Suprapubic skin (tissue), 4 donors: ENCODE results near the gene SYPL1.

Experiments
- EP300 ChIP-seq: sonication (generic); formaldehyde crosslinking; IDR thresholded peaks from one replicate; pipeline ENCODE4 v1.6.1; 2017; ENCODE audit warnings: antibody characterized with exemption
- POLR2A ChIP-seq, 2 donors: fragments of 450-650 bp; IDR thresholded peaks; one replicate each; pipeline ENCODE4 v1.6.1; 2017; ENCODE audit warnings: antibody characterized with exemption in 2 of 2, mild to moderate bottlenecking in 2 of 2, moderate library complexity in 2 of 2
- POLR2AphosphoS5 ChIP-seq, 3 donors: sonication (generic); formaldehyde crosslinking; IDR thresholded peaks; one replicate each; pipeline ENCODE4 v1.6.1; 2017; ENCODE audit warnings: antibody characterized with exemption in 3 of 3
- TF ChIP-seq, protein P1 (sequence below), 2 donors: fragments of 200-600 bp in 1 of 2; fragments of 450-650 bp in 1 of 2; sonication (generic) in 1 of 2; IDR thresholded peaks; one replicate each; pipeline ENCODE4 v1.5.1; 2016 to 2019; ENCODE audit warnings: antibody characterized with exemption in 2 of 2, mild to moderate bottlenecking in 1 of 2, moderate library complexity in 1 of 2

DNA sequence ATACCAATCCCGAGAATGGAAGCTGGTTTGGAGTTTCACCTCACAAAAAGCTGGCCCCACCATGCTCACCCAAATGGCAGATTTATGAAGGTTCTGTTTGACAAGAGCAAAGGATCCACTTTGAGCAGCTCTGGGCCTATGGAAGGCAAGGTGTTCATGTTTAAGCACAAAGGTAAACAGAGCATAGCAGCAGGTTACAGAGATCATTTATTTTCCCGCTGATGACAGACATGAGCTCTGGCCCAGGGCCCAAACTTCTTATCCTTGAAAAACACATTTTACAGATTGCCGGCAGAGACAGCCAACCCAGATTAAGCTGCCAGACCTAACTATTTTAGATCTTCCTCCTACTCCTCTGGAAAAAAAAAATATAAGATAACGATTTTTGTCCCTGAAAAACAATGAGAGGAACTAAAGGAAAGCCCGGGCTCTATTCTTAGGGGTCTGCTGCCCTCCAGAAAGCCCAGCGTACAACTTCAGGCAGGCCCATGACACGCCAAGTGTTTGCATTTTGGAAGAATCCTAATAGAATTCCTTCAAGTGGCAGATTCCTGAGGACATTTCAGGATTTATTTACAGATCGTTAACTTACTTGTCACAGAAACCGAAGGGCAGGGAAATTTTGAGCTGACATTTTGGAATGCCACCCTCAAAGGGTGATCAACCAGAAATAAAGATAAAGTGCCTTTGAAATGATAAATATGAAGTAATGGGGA is 40.0 kb downstream of the SYPL1 start:
- TF ChIP-seq, protein P1, sequence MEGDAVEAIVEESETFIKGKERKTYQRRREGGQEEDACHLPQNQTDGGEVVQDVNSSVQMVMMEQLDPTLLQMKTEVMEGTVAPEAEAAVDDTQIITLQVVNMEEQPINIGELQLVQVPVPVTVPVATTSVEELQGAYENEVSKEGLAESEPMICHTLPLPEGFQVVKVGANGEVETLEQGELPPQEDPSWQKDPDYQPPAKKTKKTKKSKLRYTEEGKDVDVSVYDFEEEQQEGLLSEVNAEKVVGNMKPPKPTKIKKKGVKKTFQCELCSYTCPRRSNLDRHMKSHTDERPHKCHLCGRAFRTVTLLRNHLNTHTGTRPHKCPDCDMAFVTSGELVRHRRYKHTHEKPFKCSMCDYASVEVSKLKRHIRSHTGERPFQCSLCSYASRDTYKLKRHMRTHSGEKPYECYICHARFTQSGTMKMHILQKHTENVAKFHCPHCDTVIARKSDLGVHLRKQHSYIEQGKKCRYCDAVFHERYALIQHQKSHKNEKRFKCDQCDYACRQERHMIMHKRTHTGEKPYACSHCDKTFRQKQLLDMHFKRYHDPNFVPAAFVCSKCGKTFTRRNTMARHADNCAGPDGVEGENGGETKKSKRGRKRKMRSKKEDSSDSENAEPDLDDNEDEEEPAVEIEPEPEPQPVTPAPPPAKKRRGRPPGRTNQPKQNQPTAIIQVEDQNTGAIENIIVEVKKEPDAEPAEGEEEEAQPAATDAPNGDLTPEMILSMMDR (IDR thresholded peaks at IDR 0.05): no peak
- TF ChIP-seq POLR2AphosphoS5 (IDR thresholded peaks at IDR 0.05): no peak
- TF ChIP-seq POLR2A (IDR thresholded peaks at IDR 0.05): no peak
- TF ChIP-seq EP300: no peak
